Measurements from ENCODE around the gene BCORL1. TPM values are rescaled to one million over a fixed set of nuclear protein-coding genes. Genes with fewer than 3 reads are reported as not detected.

The BCORL1 gene
- total RNA-seq, 1 donor from 2014 or later, result 34.0 TPM

DNA sequence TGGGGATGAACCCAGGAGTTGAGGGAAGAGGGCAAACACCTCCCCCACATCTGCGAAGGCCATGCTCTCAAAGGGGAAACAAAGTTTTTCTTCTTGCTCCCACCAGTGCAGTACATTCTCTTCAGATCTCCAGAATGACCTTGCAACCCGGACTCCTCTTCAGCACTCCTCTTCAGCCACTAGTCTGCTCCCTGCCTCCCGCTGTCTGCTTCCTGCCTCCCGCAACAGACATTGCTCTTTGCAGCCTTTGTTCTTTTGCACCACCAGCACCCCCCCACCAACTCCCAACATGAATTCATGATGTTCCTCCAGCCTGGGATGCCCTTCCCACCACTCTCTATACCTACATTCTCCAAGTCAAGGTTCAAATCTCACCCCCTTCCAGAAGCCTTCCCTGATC lies 44.4 kb upstream of the BCORL1 start:
- Mint-ChIP-seq H3K4me1 (ENCODE audit: unreplicated experiment) (peaks cover 10% of the 10 kb centered on the region), H3K27ac (ENCODE audit: unreplicated experiment) (no peak overlapping the region), H3K4me3 (ENCODE audit: unreplicated experiment) (peak overlapping the region; percentile 51), H3K9me3 (ENCODE audit: unreplicated experiment) (no peaks in the 10 kb centered on the region), H3K27me3 (ENCODE audit: unreplicated experiment) (peaks cover 6% of the 10 kb centered on the region), H3K36me3 (ENCODE audit: low read depth, unreplicated experiment) (no peaks in the 10 kb centered on the region)
- no peak for DNase-seq (ENCODE audit: low spot score)
- TF ChIP-seq CTCF (IDR thresholded peaks at IDR 0.05; ENCODE audit: unreplicated experiment), result no peak

DNA sequence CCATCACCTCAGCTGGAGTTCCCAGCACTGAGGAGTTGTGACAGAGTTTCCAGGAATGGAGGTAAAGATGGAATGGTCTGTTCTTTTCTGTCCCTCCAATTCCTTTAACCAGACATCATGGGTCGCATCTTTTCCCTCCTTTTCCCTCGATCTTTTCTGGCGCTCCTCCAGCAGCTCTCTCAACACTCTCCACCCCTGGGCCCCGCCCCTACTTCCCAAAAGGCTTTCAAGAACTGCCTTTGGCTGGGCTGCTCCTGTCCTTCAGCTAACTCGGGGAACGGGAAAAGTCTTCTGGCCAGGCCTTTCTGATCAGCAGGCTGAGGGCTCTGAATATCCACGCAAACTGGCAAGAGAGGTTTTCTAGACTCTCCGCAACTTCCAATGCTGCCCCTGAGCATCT lies 42.4 kb upstream of the BCORL1 start:
- Mint-ChIP-seq H3K36me3 (ENCODE audit: low read depth, unreplicated experiment) (no peaks in the 10 kb centered on the region), H3K27ac (ENCODE audit: unreplicated experiment) (no peak overlapping the region), H3K4me1 (ENCODE audit: unreplicated experiment) (peaks cover 4% of the 10 kb centered on the region), H3K4me3 (ENCODE audit: unreplicated experiment) (no peak overlapping the region), H3K27me3 (ENCODE audit: unreplicated experiment) (no peaks in the 10 kb centered on the region), H3K9me3 (ENCODE audit: unreplicated experiment) (no peaks in the 10 kb centered on the region)
- no peak for DNase-seq (ENCODE audit: low spot score)
- no peak for TF ChIP-seq CTCF (IDR thresholded peaks at IDR 0.05; ENCODE audit: unreplicated experiment)

- TF ChIP-seq CTCF (IDR thresholded peaks at IDR 0.05; ENCODE audit: unreplicated experiment), result no peak
- Mint-ChIP-seq H3K27ac (ENCODE audit: unreplicated experiment) (no peak overlapping the region), H3K27me3 (ENCODE audit: unreplicated experiment) (no peaks in the 10 kb centered on the region), H3K4me3 (ENCODE audit: unreplicated experiment) (no peak overlapping the region), H3K9me3 (ENCODE audit: unreplicated experiment) (no peaks in the 10 kb centered on the region), H3K36me3 (ENCODE audit: low read depth, unreplicated experiment) (no peaks in the 10 kb centered on the region), H3K4me1 (ENCODE audit: unreplicated experiment) (peaks cover 4% of the 10 kb centered on the region)
- no peak for DNase-seq (ENCODE audit: low spot score)
Measured at GRCh38 chrX:129940721-129941120, 41.7 kb upstream of the BCORL1 start.

GRCh38 chrX:129945131-129945530 lies 37.3 kb upstream of the BCORL1 start:
- no peaks in the 10 kb centered on the region for H3K36me3 Mint-ChIP-seq (ENCODE audit: low read depth, unreplicated experiment)
- no peak for DNase-seq (ENCODE audit: low spot score)
- H3K4me1 Mint-ChIP-seq (ENCODE audit: unreplicated experiment), result peaks cover 4% of the 10 kb centered on the region
- H3K27ac Mint-ChIP-seq (ENCODE audit: unreplicated experiment), result no peak overlapping the region
- H3K4me3 Mint-ChIP-seq (ENCODE audit: unreplicated experiment), result no peak overlapping the region
- H3K27me3 Mint-ChIP-seq (ENCODE audit: unreplicated experiment), result no peaks in the 10 kb centered on the region
- no peak for TF ChIP-seq CTCF (IDR thresholded peaks at IDR 0.05; ENCODE audit: unreplicated experiment)
- H3K9me3 Mint-ChIP-seq (ENCODE audit: unreplicated experiment), result no peaks in the 10 kb centered on the region

DNA sequence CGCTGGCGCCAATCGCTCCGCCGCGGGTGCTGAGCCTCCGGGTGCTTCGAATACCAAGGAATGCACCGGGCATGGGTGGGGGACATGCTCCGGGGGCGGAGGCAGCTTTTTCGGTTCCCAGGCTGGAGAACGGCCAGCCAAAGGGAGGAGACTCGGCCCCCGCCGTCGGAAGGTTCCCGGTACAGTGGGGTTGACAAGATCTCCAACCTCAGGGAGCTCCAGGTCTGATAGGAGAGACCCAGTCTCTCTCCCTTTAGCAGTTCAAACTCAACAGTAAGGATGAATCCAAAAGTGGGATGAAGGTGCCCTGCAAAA lies 29.1 kb upstream of the BCORL1 start:
- Mint-ChIP-seq H3K4me3 (ENCODE audit: unreplicated experiment) (no peak overlapping the region), H3K27ac (ENCODE audit: unreplicated experiment) (no peak overlapping the region), H3K27me3 (ENCODE audit: unreplicated experiment) (peaks cover 8% of the 10 kb centered on the region), H3K4me1 (ENCODE audit: unreplicated experiment) (peaks cover 13% of the 10 kb centered on the region), H3K36me3 (ENCODE audit: low read depth, unreplicated experiment) (no peaks in the 10 kb centered on the region), H3K9me3 (ENCODE audit: unreplicated experiment) (no peaks in the 10 kb centered on the region)
- DNase-seq (ENCODE audit: low spot score), result no peak
- TF ChIP-seq CTCF (IDR thresholded peaks at IDR 0.05; ENCODE audit: unreplicated experiment), result no peak

Measured in endothelial cell (in vitro differentiated cells).